HG03457 (cell line): Measurements from ENCODE around the gene ZNF235.
"Not testable (repeated sequence)": the region's sequence is repeated elsewhere in the genome, so short reads cannot be mapped to it uniquely, and the experiment has no call there.

ENCODE experiments used
- ATAC-seq: cut with Tn5 transposase; IDR thresholded peaks from one replicate; pipeline ENCODE4 v1.9.1; 2021; ENCODE audit warnings: moderate number of reproducible peaks; ENCODE audit not compliant: unreplicated experiment

The ZNF235 gene

DNA sequence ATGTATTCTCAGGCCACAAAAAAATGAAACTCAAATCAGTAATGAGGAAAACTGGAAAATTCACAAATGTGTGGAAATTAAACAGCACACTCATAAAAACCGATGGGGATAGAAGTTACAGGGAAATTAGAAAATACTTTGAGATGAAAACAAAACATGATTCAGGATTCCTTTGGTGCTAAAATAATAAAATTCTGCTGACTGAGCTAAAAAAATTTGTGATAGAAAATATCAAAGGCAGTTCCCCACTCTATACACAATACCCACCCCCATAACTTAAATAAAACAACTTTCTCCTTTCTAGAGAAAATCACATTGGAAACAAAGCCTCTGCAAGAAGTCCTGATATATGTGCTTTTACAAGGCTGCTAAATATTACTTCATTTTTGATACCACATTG, 46.7 kb downstream of the ZNF235 start:
- ATAC-seq, result no peak

DNA sequence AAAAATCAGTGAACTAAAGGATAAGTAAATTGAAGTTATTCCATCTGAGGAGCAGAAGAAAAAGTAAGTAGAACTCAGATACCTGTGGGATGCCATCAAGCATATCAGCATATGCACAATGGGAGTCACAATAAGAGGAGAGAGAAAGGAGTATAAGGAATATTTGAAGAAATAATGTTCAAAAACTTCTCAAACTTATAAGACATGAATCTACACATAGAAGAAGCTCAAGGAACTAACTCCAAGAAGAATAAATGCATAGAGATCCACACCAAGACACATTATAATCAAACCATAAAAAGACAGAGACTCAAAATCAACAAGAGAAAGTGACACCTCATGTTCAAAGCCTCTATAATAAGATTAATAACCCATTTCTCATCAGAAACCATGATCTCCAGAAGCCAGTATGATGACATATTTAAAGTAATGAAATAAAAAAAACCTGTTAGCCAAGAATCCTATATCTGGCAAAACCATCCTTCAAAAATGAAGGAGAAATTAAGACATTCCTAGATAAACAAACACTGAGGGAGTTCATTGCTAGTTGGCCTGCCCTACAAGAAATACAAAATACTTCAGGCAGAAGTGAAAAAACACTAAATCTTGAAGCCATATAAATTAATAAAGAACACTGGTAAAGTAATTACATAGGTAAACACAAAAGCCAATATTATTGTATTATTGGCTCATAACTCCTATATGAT, 49.0 kb downstream of the ZNF235 start:
- no peak for ATAC-seq

DNA sequence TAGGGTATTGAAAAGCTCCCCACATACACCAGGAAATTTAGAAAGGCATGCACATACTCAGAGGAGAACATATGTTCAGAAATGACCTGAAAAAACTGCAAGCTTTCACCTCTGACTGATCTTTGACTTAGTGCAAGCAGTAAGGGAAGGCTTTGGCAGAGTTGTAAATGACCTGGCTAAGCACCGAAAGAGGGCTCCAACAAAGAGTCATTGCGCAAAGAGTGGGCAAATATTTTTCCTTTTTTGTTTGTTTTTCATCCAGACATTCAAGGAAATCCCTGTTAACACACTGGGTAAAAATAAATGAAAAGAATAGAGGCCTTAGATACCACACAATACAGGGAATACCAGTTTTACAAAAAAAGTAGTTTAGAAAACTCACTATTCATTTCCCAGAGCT, 50.3 kb downstream of the ZNF235 start:
- ATAC-seq, result no peak

DNA sequence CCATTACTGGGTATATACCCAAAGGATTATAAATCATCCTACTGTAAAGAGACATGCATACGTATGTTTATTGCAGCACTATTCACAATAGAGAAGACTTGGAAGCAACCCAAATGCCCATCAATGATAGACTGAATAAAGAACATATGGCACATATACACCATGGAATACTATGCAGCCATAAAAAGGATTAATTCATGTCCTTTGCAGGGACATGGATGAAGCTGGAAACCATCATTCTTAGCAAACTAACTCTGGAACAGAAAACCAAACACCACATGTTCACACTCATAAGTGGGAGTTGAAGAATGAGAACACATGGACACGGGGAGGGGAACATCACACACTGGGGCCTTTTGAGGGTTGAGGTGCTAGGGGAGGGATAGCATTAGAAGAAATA, 51.4 kb downstream of the ZNF235 start:
- ATAC-seq, result not testable (repeated sequence)

DNA sequence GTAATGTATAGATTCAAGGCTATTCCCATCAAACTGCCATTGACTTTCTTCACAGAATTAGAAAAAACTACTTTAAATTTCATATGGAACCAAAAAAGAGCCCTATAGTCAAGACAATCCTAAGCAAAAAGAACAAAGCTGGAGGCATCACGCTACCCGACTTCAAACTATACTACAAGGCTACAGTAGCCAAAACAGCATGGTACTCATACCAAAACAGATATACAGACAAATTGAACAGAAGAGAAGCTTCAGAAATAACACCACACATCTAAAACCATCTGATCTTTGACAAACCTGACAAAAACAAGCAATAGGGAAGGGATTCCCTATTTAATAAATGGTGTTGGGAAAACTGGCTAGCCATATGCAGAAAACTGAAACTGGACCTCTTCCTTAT, 52.5 kb downstream of the ZNF235 start:
- not testable (repeated sequence) for ATAC-seq

DNA sequence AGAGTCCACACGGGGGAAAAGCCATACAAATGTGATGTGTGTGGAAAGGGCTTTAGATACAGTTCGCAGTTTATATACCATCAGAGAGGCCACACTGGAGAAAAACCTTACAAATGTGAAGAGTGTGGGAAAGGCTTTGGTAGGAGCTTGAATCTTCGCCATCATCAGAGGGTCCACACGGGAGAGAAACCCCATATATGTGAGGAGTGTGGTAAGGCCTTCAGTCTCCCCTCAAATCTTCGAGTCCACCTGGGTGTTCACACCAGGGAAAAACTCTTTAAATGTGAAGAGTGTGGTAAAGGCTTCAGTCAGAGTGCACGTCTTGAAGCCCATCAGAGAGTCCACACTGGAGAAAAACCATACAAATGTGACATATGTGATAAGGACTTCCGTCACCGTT, 68.4 kb downstream of the ZNF235 start:
- ATAC-seq, result no peak
